KOPT-K1 (cell line): Measurements from ENCODE around the gene PPP1R16B.

Source experiments
- H3K27ac ChIP-seq: fragments of 200-600 bp; sonication (generic); 2 replicates; pipeline ENCODE4 v1.5.1; 2016; ENCODE audit warnings: antibody characterized with exemption, mild to moderate bottlenecking, low read depth, low read length; ENCODE audit not compliant: poor library complexity, severe bottlenecking
- H3K36me3 ChIP-seq: fragments of 200-600 bp; sonication (generic); 2 replicates; pipeline ENCODE4 v1.5.1; 2017; ENCODE audit warnings: antibody characterized with exemption, mild to moderate bottlenecking, low read length, moderate library complexity; ENCODE audit not compliant: insufficient read depth
- H3K9me3 ChIP-seq: fragments of 200-600 bp; sonication (generic); 2 replicates; pipeline ENCODE4 v1.5.1; 2017; ENCODE audit warnings: antibody characterized with exemption, low read length, mild to moderate bottlenecking; ENCODE audit not compliant: insufficient read depth, poor library complexity, severe bottlenecking

PPP1R16B gene

DNA sequence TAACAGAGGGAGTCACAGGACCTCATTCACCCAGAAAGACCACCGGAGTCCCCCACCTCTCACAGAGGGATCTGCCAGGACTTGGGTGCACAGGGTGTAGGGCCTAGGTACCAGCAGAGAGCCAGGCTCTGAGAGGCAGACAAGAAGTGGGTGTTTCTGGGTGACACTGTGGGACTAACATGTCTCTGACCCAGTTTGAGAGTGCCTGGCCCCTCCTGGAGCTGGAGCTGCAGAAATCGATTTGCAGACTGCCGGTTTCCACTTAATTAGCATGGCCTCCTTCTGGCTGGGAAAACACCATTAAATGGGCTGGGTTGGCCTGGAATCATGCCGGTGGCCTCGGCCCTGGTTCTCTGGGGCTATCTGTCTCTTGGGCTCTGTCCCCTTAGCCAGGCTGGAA, 59.2 kb downstream of the PPP1R16B start:
- H3K36me3 ChIP-seq, result no peaks in the 10 kb centered on the region
- H3K27ac ChIP-seq, result no peak overlapping the region
- peaks cover 4% of the 10 kb centered on the region for H3K9me3 ChIP-seq

DNA sequence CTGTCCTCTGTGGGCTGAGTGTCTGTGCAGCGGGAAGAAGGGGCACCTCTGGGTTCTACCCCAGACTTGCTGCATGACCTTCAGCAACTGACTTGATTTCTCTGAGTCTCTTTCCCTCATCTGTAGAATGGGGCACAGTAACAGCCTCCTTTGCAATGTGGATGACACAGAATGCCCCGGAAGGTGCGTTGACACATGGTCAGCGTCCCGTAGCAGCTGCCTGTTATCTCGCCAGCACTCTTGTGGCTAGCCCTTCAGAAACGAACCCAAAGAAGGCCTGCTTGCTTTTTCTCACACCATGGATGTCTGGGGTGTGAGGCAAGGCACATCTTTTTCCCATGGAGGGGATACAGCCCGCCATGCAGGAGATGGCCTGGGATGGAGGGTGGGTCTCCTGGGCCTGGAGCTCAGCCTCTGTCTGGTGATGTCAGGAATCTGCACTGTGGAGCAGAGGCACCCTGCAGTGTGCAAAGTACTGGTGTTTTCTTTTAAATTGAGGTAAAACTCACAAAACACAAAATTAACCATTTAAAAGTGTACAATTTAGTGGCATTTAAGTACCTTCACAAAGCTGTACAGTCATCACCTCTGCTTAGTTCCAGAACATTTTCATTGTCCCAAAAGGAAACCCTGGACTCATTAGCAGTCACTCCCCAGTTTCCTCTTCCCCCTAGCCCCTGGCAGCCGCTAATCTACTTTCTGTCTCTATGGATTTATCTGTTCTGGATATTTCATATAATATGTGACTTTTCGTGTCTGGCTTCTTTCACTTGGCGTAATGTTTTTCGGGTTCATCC, 61.0 kb downstream of the PPP1R16B start:
- no peaks in the 10 kb centered on the region for H3K36me3 ChIP-seq
- H3K27ac ChIP-seq, result no peak overlapping the region

GRCh38 chr20:38867062-38867359, 61.5 kb downstream of the PPP1R16B start:
- H3K36me3 ChIP-seq, result no peaks in the 10 kb centered on the region
- no peak overlapping the region for H3K27ac ChIP-seq
- peaks cover 4% of the 10 kb centered on the region for H3K9me3 ChIP-seq

More for the DNA sequence above, 61.0 kb downstream of the PPP1R16B start:
- peaks cover 4% of the 10 kb centered on the region for H3K9me3 ChIP-seq

DNA sequence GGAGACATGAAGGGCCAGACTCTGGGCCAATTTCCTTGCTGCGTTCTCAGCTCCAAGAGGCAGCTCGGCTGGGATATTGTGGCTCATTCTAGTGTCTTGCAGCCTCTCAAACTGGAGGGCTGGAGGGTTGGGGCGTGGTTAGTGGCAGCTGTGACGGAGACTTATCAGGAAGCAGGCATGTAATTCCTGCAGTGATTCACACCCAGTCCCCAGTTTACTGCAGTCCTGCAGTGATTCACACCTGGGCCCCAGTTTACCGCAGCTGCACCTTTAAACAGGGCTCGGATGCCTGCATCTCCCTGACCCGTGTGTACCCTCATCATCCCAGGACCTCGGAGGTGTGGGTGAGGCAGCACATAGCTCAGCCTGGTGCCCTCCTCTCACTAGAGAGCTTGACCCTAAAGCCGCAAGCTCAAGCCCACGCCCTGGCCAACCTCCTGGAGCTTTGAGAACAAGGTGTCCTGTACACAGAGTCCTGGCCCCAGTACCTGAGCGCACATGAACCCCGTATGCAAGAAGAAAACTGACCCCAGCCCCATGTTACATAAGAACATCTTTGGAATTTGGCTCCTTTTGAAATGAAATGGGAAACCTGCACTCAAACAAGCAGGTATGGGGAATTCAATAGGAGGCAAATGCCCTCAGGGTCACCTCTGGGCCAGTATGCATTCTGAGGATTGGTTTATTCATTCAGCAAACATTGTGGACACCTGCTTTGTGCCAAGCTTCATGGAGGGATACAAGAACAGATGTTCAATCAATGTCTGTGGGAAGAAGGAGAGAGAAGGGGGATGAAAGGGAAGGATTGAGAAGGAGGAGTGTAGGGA, 65.4 kb downstream of the PPP1R16B start:
- peaks cover 4% of the 10 kb centered on the region for H3K9me3 ChIP-seq
- H3K36me3 ChIP-seq, result no peaks in the 10 kb centered on the region
- no peak overlapping the region for H3K27ac ChIP-seq

DNA sequence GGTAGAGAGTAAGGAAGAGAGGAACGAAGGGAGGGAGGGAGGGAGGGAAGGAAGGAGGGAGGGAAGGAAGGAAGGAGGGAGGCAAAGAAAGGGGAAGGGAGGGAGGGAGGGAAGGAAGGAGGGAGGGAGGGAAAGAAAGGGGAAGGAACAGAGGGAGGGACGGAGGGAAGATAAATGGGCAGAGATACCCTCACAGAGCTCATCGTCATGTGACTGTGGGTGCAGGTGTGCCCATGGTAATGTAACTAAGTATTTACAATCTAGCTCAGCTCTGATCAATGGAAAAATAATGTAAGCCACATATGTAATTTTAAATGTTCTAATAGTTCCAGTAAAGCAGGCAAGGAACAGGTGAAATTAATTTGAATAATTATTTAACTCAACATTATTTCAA, 66.1 kb downstream of the PPP1R16B start:
- no peaks in the 10 kb centered on the region for H3K36me3 ChIP-seq
- peaks cover 4% of the 10 kb centered on the region for H3K9me3 ChIP-seq
- no peak overlapping the region for H3K27ac ChIP-seq

- no peaks in the 10 kb centered on the region for H3K36me3 ChIP-seq
- H3K27ac ChIP-seq, result no peak overlapping the region
- peaks cover 4% of the 10 kb centered on the region for H3K9me3 ChIP-seq
Observed at GRCh38 chr20:38872036-38872435, 66.5 kb downstream of the PPP1R16B start.

DNA sequence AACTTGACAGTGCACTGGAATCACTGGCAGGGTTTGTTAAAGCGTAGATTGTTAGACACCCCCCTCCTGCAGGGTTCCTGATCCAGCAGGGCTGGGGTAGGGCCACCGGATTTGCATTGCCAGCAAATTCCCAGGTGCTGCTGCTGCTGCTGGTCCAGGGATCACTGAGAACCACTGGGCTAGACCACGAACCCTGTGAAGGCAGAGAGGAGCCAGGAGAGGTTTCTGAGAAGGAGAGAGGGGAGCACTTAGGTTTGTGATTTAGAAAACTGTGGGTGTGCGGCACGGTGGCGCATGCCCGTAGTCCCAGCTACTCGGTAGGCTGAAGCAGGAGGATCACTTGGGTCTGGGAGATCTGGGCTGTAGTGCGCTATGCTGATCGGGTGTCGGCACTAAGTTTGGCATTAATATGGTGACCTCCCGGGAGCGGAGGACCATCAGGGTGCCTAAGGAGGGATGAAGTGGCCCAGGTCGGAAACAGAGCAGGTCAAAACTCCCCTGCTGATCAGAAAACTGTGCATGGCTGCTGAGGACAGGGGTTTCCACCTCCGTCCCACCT, 67.1 kb downstream of the PPP1R16B start:
- H3K36me3 ChIP-seq, result no peaks in the 10 kb centered on the region
- H3K9me3 ChIP-seq, result peaks cover 4% of the 10 kb centered on the region
- H3K27ac ChIP-seq, result peak overlapping the region; percentile 40

GRCh38 chr20:38873050-38873581, 67.6 kb downstream of the PPP1R16B start:
- peak overlapping the region; percentile 40 for H3K27ac ChIP-seq
- no peaks in the 10 kb centered on the region for H3K36me3 ChIP-seq

DNA sequence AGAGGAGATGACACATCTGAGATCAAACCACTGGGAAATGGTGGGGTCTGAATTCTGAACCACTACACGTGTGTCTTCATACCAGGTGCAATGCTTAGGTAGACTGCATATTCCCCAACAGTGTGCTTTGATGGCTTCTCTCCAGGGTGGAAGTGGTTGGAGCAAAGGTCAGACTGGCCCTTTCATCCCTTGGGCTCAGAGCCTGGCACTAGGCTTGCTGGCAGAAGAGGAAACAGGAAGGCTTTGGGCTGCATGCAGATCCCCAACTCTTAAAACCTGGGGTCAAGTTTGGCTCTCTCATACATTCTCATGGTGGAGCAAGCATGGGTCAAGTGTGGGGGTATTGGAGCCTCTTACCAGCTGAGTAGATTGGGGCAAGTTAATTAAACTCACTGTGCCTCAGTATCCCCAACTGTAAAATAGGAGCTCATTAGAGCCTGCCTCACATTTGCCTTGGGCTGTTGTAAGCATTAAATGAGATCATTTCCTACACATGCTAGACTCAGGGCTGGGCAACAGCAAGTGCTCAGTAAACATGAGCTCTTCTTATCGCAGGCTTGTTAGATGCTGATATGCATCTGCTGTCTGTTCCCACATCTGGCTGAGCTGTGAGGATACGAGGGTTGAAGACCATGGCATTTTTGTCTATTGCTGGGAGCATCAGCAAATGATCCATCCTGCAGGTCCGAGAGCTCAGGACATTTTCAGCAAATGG, 69.1 kb downstream of the PPP1R16B start:
- peak overlapping the region; percentile 70 for H3K27ac ChIP-seq
- no peaks in the 10 kb centered on the region for H3K9me3 ChIP-seq
- H3K36me3 ChIP-seq, result no peaks in the 10 kb centered on the region

More at GRCh38 chr20:38873050-38873581, 67.6 kb downstream of the PPP1R16B start:
- H3K9me3 ChIP-seq, result peaks cover 4% of the 10 kb centered on the region

GRCh38 chr20:38875175-38875993, 69.9 kb downstream of the PPP1R16B start:
- Histone ChIP-seq H3K9me3 (no peaks in the 10 kb centered on the region), H3K27ac (peak overlapping the region; percentile 70), H3K36me3 (no peaks in the 10 kb centered on the region)

DNA sequence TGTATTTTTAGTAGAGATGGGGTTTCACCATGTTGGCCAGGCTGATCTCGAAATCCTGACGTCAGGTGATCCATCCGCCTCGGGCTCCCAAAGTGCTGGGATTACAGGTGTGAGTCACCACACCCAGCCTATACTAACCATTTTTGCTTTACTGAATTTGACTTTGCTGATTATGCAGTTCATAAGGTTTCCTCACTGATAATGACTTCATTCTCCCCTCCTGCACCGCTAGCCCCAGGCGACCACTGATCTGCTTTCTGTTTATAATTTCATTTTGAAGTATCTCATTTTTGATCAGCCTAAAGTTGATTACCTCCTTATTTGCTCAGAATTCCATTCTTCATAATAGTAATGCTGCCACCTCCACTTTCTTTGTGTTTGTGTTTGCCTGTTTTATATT, 72.0 kb downstream of the PPP1R16B start:
- Histone ChIP-seq H3K9me3 (no peaks in the 10 kb centered on the region), H3K27ac (no peak overlapping the region), H3K36me3 (no peaks in the 10 kb centered on the region)

GRCh38 chr20:38878866-38879265, 73.4 kb downstream of the PPP1R16B start:
- no peak overlapping the region for H3K27ac ChIP-seq

DNA sequence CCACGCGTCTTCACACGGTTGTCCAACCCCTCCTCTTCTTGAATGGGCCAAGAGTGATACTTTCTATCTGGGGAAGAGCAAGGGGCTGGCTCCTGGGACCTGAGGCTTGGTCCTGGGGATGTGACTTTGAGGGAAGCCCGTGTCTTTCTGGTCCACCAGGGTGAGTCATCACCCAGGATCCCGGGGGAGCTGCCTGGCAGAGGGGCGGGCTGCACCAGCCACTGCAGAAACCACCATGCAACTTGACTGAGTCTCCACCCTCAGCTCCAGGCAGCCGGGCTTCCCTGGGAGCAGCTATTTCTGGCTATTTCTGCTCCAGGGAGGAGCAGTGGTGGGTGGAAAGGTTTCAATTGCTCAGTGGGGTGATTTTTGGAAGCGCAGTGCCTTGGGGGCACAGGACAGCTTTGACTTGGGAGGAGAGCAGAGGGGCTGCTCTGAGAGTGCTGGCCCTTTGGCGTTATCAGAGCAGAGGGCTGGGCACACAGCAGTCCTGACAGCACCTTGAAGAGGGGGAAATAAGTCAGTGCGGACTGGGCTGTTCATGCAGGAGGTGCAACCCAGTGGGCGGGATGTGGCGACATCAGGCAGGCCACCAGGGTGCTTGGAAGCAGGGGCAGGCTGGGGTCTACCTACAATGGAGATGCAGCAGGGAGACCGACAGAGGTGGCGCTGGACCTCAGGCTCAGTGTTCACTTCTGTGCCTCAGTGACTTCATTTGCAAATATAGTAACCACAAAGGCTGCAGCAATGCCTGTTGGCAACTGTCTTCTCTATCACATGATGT, 75.6 kb downstream of the PPP1R16B start:
- no peak overlapping the region for H3K27ac ChIP-seq
- no peaks in the 10 kb centered on the region for H3K9me3 ChIP-seq
- no peaks in the 10 kb centered on the region for H3K36me3 ChIP-seq

More at GRCh38 chr20:38878866-38879265, 73.4 kb downstream of the PPP1R16B start:
- Histone ChIP-seq H3K9me3 (no peaks in the 10 kb centered on the region), H3K36me3 (no peaks in the 10 kb centered on the region)
